Stomach (tissue), 9 donors: ENCODE data around the gene TSC22D4. TPM values are rescaled to one million over a fixed set of nuclear protein-coding genes. Genes with fewer than 3 reads are reported as not detected.
A peak's percentile ranks its signal among the peaks of the same experiment; 100 is the strongest.

Source experiments
- DNase-seq, 2 donors: peaks; one replicate each; pipeline versions ENCODE4 v3.0.0 to v3.0.0-alpha.2; 2013 to 2019
- H3K27ac ChIP-seq, 5 donors: fragments of 200-600 bp in 4 of 5; sonication (generic) in 4 of 5; one replicate each; pipeline ENCODE4 v1.5.1; 2013 to 2019; ENCODE audit warnings: mild to moderate bottlenecking in 1 of 5, moderate library complexity in 1 of 5
- H3K27me3 ChIP-seq, 3 donors: fragments of 200-600 bp; sonication (generic); one replicate each; pipeline ENCODE4 v1.5.1; 2017 to 2019; ENCODE audit warnings: mixed run types in 1 of 3
- H3K36me3 ChIP-seq, 4 donors: fragments of 200-600 bp; sonication (generic); 1 replicate in 3 of 4; 2 replicates in 1 of 4; pipeline ENCODE4 v1.5.1; 2016 to 2019
- H3K4me1 ChIP-seq, 4 donors: fragments of 200-600 bp; sonication (generic); one replicate each; pipeline ENCODE4 v1.5.1; 2016 to 2019
- H3K4me3 ChIP-seq, 4 donors: fragments of 200-600 bp; sonication (generic) in 3 of 4; one replicate each; pipeline ENCODE4 v1.5.1; 2016 to 2019; ENCODE audit warnings: mild to moderate bottlenecking in 1 of 4
- H3K9me3 ChIP-seq, 4 donors: fragments of 200-600 bp; sonication (generic); one replicate each; pipeline ENCODE4 v1.5.1; 2016 to 2019
- CTCF ChIP-seq, 7 experiments: fragments of 450-650 bp in 4 of 7; fragments of 200-600 bp in 3 of 7; sonication (generic) in 3 of 7; IDR thresholded peaks; one replicate each; pipeline ENCODE4 v1.5.1; 2016 to 2019; ENCODE audit warnings: antibody characterized with exemption in 7 of 7, control low read depth in 2 of 7, mild to moderate bottlenecking in 1 of 7
- EP300 ChIP-seq: sonication (generic); formaldehyde crosslinking; IDR thresholded peaks from one replicate; pipeline ENCODE4 v1.6.1; 2017; ENCODE audit warnings: antibody characterized with exemption
- POLR2A ChIP-seq, 4 donors: fragments of 450-650 bp; IDR thresholded peaks; one replicate each; pipeline ENCODE4 v1.6.1; 2016; ENCODE audit warnings: antibody characterized with exemption in 4 of 4, control low read depth in 2 of 4, mild to moderate bottlenecking in 1 of 4, moderate library complexity in 1 of 4
- POLR2AphosphoS5 ChIP-seq, 3 donors: sonication (generic); formaldehyde crosslinking; IDR thresholded peaks; one replicate each; pipeline ENCODE4 v1.6.1; 2016; ENCODE audit warnings: antibody characterized with exemption in 3 of 3
- WGBS, 5 donors: extraction: QIAGEN DNeasy Blood & Tissue Kit in 3 of 5; methylation state at CpG; one replicate each; pipeline versions ENCODE4 v1.1.5 to v1.1.7; 2013 to 2018; 5-methylcytosine and 5-hydroxymethylcytosine counted together
- intact Hi-C: fragments of 100-400 bp; cut with DNase I; formaldehyde crosslinking; loops from one replicate; pipeline ENCODE4 v1.15.1; 2023; ENCODE audit warnings: low total_unique reads
- polyA plus RNA-seq, 3 donors: library from polyadenylated mRNA; stranded (reverse); fragments of 200-250 nt; gene quantifications; one replicate each; pipeline ENCODE4 v1.2.3, GENCODE V29; 2013
- total RNA-seq, 5 donors: library from RNA; depleted of rRNA; stranded (reverse); fragments of >200 nt; gene quantifications; one replicate each; pipeline versions ENCODE4 v1.1.0 to v1.2.3, GENCODE V29; 2014 to 2016
- donor health status: healthy with polysubstance abuse.
- donor health status: Bipolar disorder and iron deficiency.
- donor health status: healthy.

Gene TSC22D4
- total and polyA plus RNA-seq, 8 donors, result 9.4 to 120 (median 31.5) TPM

GRCh38 chr7:100476903-100477870 is 1.8 kb downstream of the TSC22D4 start:
- Histone ChIP-seq H3K4me1 (peaks cover 53 to 66% (median 63%) of the 10 kb centered on the region in 4 donors), H3K36me3 (peaks cover 13 to 44% (median 32%) of the 10 kb centered on the region in 4 donors), H3K4me3 (peak overlapping the region; percentile 97 to 100 (median 98)), H3K9me3 (no peaks in the 10 kb centered on the region), H3K27ac (peak overlapping the region in 4 of 5 donors; percentile 92 to 98 (median 96)), H3K27me3 (no peaks in the 10 kb centered on the region)
- WGBS, 5 donors, result 4 to 14% (median 11%) methylated on average over 6 to 30 of the region's 30 CpGs
- intact Hi-C loops, result loop anchor here (10.0 kb wide), 1 partner anchor 198 kb away; the partner anchor contains the start of gene GNB2
- no peak for TF ChIP-seq POLR2AphosphoS5 (IDR thresholded peaks at IDR 0.05)
- no peak for TF ChIP-seq EP300
- TF ChIP-seq CTCF (IDR thresholded peaks at IDR 0.05), result no peak
- peak in 1 of 2 donors; percentile 66 for DNase-seq

GRCh38 chr7:100476101-100476780 is 2.8 kb downstream of the TSC22D4 start:
- H3K9me3 ChIP-seq, result no peaks in the 10 kb centered on the region
- DNase-seq, result peak in 1 of 2 donors; percentile 39
- intact Hi-C loops, result loop anchor here (10.0 kb wide), 1 partner anchor 199 kb away; the partner anchor contains the start of gene GNB2
- H3K27me3 ChIP-seq, result no peaks in the 10 kb centered on the region
- WGBS, 5 donors, result 13 to 37% (median 32%) methylated on average over 6 of the region's 6 CpGs
- H3K36me3 ChIP-seq, result peaks cover 21 to 52% (median 41%) of the 10 kb centered on the region in 4 donors
- peak overlapping the region in 4 of 5 donors; percentile 92 to 98 (median 96) for H3K27ac ChIP-seq
- peaks cover 56 to 74% (median 67%) of the 10 kb centered on the region in 4 donors for H3K4me1 ChIP-seq
- H3K4me3 ChIP-seq, result peak overlapping the region; percentile 97 to 100 (median 98)
- TF ChIP-seq POLR2AphosphoS5 (IDR thresholded peaks at IDR 0.05) (no peak), POLR2A (IDR thresholded peaks at IDR 0.05) (no peak), CTCF (IDR thresholded peaks at IDR 0.05) (no peak), EP300 (no peak)

- peaks cover 56 to 79% (median 68%) of the 10 kb centered on the region in 4 donors for H3K4me1 ChIP-seq
- H3K27me3 ChIP-seq, result no peaks in the 10 kb centered on the region
- peaks cover 23 to 59% (median 48%) of the 10 kb centered on the region in 4 donors for H3K36me3 ChIP-seq
- 38 to 59% (median 50%) methylated on average over 9 of the region's 9 CpGs for WGBS, 5 donors
- intact Hi-C loops, result loop anchor here (10.0 kb wide), 1 partner anchor 199 kb away; the partner anchor contains the start of gene GNB2
- DNase-seq, result peak in 1 of 2 donors; percentile 65
- H3K27ac ChIP-seq, result peak overlapping the region in 4 of 5 donors; percentile 92 to 98 (median 96)
- TF ChIP-seq POLR2A (IDR thresholded peaks at IDR 0.05) (no peak), CTCF (IDR thresholded peaks at IDR 0.05) (no peak), POLR2AphosphoS5 (IDR thresholded peaks at IDR 0.05) (no peak), EP300 (no peak)
- H3K9me3 ChIP-seq, result no peaks in the 10 kb centered on the region
- peak overlapping the region; percentile 97 to 100 (median 98) for H3K4me3 ChIP-seq
Measured at GRCh38 chr7:100475549-100475948, 3.5 kb downstream of the TSC22D4 start.
